ENCODE data around the gene C9orf72. TPM values are rescaled to one million over a fixed set of nuclear protein-coding genes. Genes with fewer than 3 reads are reported as not detected.

The C9orf72 gene
- total RNA-seq, 2 donors from 2014 or later, result 19.4 to 26.4 TPM

- Histone ChIP-seq H3K9me3 (ENCODE audit: control insufficient read depth, low read length) (no peaks in the 10 kb centered on the region), H3K27ac (ENCODE audit: low read depth, low read length) (no peak overlapping the region), H3K9ac (ENCODE audit: extremely low read depth, low read length, poor library complexity, severe bottlenecking) (no peak overlapping the region), H3K36me3 (ENCODE audit: control insufficient read depth, insufficient read depth, low read length) (no peaks in the 10 kb centered on the region), H3K4me3 (ENCODE audit: low read length) (no peak overlapping the region), H3K27me3 (ENCODE audit: control insufficient read depth, insufficient read depth, low read length, poor library complexity, severe bottlenecking) (peaks cover 24% of the 10 kb centered on the region), H3K4me1 (ENCODE audit: control insufficient read depth, insufficient read depth, low read length) (peaks cover 4% of the 10 kb centered on the region)
- H3K27ac Mint-ChIP-seq, result no peak overlapping the region
- TF ChIP-seq CTCF (conservative IDR thresholded peaks at IDR 0.05), result no peak
- H3K9me3 Mint-ChIP-seq, result no peaks in the 10 kb centered on the region
- peaks cover 21% of the 10 kb centered on the region for H3K27me3 Mint-ChIP-seq (ENCODE audit: insufficient read depth)
- peaks cover 5% of the 10 kb centered on the region for H3K4me1 Mint-ChIP-seq
- DNase-seq, result no peak
- no peaks in the 10 kb centered on the region for H3K36me3 Mint-ChIP-seq (ENCODE audit: low read depth)
- H3K4me3 Mint-ChIP-seq, result no peak overlapping the region
These were observed 50.1 kb downstream of the C9orf72 start for GRCh38 chr9:27523141-27523540.

- no peaks in the 10 kb centered on the region for H3K4me1 ChIP-seq (ENCODE audit: control insufficient read depth, insufficient read depth, low read length)
- Mint-ChIP-seq H3K4me1 (peaks cover 2% of the 10 kb centered on the region), H3K4me3 (no peak overlapping the region), H3K9me3 (no peaks in the 10 kb centered on the region), H3K27me3 (ENCODE audit: insufficient read depth) (peaks cover 2% of the 10 kb centered on the region), H3K27ac (no peak overlapping the region), H3K36me3 (ENCODE audit: low read depth) (no peaks in the 10 kb centered on the region)
- H3K36me3 ChIP-seq (ENCODE audit: control insufficient read depth, insufficient read depth, low read length), result no peaks in the 10 kb centered on the region
- DNase-seq, result no peak
- H3K9ac ChIP-seq (ENCODE audit: extremely low read depth, low read length, poor library complexity, severe bottlenecking), result no peak overlapping the region
- peaks cover 2% of the 10 kb centered on the region for H3K27me3 ChIP-seq (ENCODE audit: control insufficient read depth, insufficient read depth, low read length, poor library complexity, severe bottlenecking)
- TF ChIP-seq CTCF (conservative IDR thresholded peaks at IDR 0.05), result no peak
- H3K27ac ChIP-seq (ENCODE audit: low read depth, low read length), result no peak overlapping the region
- no peaks in the 10 kb centered on the region for H3K9me3 ChIP-seq (ENCODE audit: control insufficient read depth, low read length)
- 85 to 100% methylated on average over 1 to 3 of the region's 4 CpGs for WGBS, 2 experiments (ENCODE audit: insufficient coverage in 1 of 2, insufficient read length in 1 of 2)
- no peak overlapping the region for H3K4me3 ChIP-seq (ENCODE audit: low read length)
These were observed 52.3 kb downstream of the C9orf72 start for GRCh38 chr9:27520986-27521385.

- Mint-ChIP-seq H3K27me3 (ENCODE audit: insufficient read depth) (no peaks in the 10 kb centered on the region), H3K36me3 (ENCODE audit: low read depth) (no peaks in the 10 kb centered on the region), H3K9me3 (no peaks in the 10 kb centered on the region), H3K27ac (no peak overlapping the region), H3K4me1 (peaks cover 2% of the 10 kb centered on the region), H3K4me3 (no peak overlapping the region)
- 86 to 91% methylated on average over 9 to 10 of the region's 10 CpGs for WGBS, 2 experiments (ENCODE audit: insufficient coverage in 1 of 2, insufficient read length in 1 of 2)
- Histone ChIP-seq H3K4me1 (ENCODE audit: control insufficient read depth, insufficient read depth, low read length) (no peaks in the 10 kb centered on the region), H3K4me3 (ENCODE audit: low read length) (no peak overlapping the region), H3K27me3 (ENCODE audit: control insufficient read depth, insufficient read depth, low read length, poor library complexity, severe bottlenecking) (no peaks in the 10 kb centered on the region), H3K36me3 (ENCODE audit: control insufficient read depth, insufficient read depth, low read length) (no peaks in the 10 kb centered on the region), H3K27ac (ENCODE audit: low read depth, low read length) (no peak overlapping the region), H3K9me3 (ENCODE audit: control insufficient read depth, low read length) (no peaks in the 10 kb centered on the region), H3K9ac (ENCODE audit: extremely low read depth, low read length, poor library complexity, severe bottlenecking) (no peak overlapping the region)
- DNase-seq, result no peak
- TF ChIP-seq CTCF (conservative IDR thresholded peaks at IDR 0.05), result no peak
These were observed 53.5 kb downstream of the C9orf72 start for GRCh38 chr9:27519466-27520465.
